ENCODE results near the gene HK2.
"Not testable (repeated sequence)": the region's sequence is repeated elsewhere in the genome, so short reads cannot be mapped to it uniquely, and the experiment has no call there.

HK2 gene

DNA sequence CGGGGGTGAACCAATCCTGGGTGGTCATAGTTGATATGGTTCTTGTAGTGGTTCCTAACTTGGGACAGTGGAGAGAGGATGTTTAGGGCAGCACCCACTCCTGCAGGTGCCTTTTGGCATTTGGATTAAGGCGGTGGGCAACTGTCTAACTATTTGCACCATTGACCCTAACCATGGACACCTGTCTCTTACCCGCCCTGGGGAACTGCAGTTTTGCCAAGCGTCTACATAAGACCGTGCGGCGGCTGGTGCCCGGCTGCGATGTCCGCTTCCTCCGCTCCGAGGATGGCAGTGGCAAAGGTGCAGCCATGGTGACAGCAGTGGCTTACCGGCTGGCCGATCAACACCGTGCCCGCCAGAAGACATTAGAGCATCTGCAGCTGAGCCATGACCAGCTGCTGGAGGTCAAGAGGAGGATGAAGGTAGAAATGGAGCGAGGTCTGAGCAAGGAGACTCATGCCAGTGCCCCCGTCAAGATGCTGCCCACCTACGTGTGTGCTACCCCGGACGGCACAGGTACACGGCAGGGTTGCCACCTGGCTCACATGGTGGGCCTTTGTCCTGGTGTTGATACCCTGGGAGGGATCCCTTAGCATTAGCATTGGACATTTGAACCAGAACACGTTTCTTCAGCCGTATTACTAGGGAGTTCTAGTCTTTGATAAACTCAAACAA, 46.3 kb downstream of the HK2 start:
- DNase-seq, result no peak

DNA sequence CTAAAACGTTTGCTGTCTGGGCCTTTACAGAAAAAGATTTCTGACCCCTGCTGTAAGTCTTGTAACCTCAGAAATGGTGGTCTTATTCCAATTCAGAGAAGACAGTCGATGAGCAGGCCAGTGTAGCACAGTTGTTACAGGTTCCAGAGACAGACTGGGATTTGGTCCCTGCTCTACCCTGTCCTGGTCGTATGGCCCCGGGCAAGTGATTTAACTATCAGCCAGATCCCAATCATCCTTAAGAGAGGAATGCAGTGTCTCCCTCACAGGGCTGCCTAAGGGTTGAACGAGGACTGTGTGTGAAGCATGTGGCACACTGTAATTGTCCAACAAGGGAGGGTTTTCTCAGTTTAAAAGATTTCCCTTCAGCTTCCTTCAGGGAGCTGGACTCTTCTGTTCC, 47.2 kb downstream of the HK2 start:
- no peak for DNase-seq

DNA sequence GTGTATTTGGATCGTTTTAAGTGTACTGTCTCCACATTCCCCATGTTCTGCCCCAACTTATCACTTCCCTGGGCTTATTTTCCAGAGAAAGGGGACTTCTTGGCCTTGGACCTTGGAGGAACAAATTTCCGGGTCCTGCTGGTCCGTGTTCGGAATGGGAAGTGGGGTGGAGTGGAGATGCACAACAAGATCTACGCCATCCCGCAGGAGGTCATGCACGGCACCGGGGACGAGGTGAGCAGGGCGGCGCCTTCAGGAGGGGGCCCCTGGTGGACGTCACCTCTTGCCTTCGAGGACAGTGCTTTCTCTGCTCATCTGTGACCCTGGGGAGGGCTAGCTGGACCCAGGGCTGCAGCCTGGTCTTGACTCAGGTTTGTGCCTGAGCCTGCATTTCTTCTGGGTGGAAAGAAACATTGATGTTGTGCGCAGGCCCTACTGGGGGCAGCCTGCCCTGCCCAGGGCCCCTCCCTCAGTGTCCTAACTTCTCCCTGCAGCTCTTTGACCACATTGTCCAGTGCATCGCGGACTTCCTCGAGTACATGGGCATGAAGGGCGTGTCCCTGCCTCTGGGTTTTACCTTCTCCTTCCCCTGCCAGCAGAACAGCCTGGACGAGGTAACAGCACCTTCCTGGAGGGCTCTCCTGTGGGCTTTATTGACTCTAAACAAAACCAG, 47.8 kb downstream of the HK2 start:
- no peak for DNase-seq

GRCh38 chr2:74882299-74882687, 48.4 kb downstream of the HK2 start:
- no peak for DNase-seq

GRCh38 chr2:74883011-74883410, 49.1 kb downstream of the HK2 start:
- no peak for DNase-seq

DNA sequence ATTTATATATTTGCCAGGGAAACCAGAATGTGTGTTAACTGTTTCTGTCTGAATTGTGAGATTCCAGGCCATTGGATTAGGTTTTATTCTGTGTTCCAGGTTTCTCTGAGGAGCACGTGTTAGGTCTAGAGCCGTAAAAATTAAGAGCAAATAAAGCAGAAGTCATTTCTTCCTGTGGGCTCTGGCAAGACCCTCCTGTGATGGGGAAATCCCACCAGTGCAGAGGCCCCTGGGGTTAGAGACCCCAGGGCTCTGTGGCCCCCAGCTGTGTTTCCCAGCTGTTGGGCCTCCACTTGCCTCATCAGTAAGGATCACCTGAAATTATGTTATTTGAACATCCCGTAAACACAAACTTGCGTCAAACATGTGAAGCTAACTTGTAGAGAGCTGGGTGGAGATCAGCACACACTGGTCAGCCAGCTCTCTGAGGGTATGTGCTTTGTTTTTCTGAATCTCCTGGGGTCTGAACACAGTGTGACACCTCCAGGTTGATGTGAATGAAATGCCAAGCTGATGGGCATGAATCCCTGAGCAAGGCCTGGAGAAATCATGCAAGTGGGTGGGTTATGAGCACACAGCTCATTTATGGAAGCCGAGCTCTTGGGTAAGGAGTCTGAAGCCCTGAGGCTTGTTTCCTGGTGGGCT, 50.3 kb downstream of the HK2 start:
- no peak for DNase-seq

- no peak for DNase-seq
Measured at GRCh38 chr2:74884866-74885265, 50.9 kb downstream of the HK2 start.

GRCh38 chr2:74886251-74886650, 52.3 kb downstream of the HK2 start:
- DNase-seq, result no peak

GRCh38 chr2:74886811-74887210, 52.9 kb downstream of the HK2 start:
- no peak for DNase-seq

DNA sequence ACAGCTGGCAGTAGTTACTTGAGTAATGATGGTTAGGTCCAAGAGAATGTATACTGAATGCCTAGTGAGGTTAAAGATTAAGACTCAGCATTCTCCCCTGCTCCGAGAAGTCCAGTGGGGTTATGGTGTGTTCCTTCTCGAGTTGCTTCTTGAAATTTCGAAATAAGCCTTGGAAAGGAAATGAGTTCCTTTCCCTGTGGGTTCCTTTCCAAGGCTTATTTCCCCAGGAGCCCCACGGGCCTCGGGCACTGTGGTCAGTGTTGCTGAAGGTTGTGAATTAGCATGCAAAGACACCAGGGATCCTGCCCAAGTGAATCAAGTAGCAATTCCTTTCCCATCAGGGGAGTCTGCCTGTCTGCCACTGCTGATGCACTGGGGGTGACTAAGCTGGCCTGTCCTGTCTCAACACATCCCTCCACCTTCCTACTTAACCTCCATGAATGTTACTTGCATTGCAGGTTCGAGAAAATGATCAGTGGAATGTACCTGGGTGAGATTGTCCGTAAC, 53.6 kb downstream of the HK2 start:
- DNase-seq, result no peak

DNA sequence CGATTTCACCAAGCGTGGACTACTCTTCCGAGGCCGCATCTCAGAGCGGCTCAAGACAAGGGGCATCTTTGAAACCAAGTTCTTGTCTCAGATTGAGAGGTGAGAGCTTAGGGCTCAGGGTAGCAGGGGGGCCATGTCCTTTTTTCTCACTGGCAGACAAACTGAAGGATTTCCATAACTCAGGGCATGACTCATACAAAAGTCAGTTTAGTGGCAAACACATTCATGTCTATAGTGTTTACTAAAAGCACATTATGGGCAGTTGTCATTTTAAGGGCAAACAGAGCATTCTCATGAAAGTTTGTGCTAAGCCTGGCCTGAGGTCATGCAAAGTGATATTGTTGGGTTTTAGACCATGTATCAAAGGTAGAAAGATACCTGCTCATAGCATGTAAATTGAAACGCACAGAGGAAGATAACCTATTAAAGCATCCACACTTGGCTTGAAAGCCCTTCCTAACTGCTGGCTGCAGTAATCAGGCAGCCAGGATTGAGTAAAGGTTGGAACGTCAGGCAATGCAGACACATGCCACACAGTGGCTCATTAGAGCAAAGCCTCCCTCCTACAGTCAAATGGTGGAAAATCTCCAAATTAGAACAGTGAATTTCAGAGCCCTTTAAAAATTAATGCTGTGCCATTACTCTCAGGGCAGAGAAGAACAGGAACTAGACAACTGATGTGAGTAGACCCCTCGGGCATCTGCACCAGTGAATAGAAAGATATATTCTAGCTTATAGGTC, 54.2 kb downstream of the HK2 start:
- DNase-seq, result no peak

GRCh38 chr2:74889159-74889558, 55.2 kb downstream of the HK2 start:
- DNase-seq, result no peak

GRCh38 chr2:74890711-74891110, 56.8 kb downstream of the HK2 start:
- no peak for DNase-seq

DNA sequence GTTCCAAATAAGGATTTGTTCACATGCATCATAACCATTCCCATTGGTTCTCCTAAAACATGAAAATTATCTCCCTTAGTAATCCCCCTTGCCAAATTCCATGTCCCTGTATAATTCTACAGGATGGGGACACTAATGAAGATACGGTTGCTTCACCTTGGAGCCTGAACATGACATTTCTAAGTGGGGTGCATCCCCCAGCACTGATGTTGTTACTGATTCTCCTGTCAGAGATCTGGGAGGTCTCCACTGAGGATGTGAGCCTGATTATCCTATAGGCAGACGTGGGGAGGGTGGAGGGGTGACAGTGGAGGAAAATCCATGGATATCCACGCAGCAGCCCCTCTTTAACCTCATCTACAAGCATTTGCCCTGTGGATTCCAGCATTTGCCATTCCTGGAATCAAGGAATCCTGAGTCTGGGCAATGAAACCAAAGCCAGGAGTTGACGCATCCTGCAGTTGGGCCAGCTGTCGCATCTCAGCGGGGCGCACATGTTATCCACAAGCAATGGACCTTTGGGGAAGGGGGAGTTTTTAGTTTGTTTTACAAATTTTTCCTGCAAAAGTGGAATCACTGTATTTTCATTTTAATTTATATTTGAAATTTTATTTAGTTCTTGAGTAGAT, 57.3 kb downstream of the HK2 start:
- no peak for DNase-seq

- DNase-seq, result not testable (repeated sequence)
Measured at GRCh38 chr2:74891816-74892215, 57.9 kb downstream of the HK2 start.

- no peak for DNase-seq
Measured at GRCh38 chr2:74892609-74893008, 58.7 kb downstream of the HK2 start.

DNA sequence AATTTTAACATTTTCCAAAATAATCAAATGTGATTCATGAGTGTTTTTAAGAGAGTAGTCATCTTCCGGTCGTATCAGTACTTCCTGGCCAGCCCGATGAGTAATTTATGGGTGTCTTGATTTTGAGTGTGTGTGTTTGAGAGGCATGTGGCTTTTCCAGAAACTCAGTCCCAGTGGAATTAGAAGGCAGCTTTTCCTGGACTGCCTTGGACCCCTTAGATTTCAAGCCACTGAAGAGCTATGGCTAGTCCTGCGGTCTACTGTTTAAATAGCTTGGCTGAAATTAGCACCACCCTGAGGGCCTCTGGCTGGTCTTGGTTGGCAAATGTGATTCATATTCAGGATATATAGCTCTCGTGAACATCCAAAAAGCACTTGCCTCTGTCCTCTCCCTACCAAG, 59.4 kb downstream of the HK2 start:
- DNase-seq, result no peak

DNA sequence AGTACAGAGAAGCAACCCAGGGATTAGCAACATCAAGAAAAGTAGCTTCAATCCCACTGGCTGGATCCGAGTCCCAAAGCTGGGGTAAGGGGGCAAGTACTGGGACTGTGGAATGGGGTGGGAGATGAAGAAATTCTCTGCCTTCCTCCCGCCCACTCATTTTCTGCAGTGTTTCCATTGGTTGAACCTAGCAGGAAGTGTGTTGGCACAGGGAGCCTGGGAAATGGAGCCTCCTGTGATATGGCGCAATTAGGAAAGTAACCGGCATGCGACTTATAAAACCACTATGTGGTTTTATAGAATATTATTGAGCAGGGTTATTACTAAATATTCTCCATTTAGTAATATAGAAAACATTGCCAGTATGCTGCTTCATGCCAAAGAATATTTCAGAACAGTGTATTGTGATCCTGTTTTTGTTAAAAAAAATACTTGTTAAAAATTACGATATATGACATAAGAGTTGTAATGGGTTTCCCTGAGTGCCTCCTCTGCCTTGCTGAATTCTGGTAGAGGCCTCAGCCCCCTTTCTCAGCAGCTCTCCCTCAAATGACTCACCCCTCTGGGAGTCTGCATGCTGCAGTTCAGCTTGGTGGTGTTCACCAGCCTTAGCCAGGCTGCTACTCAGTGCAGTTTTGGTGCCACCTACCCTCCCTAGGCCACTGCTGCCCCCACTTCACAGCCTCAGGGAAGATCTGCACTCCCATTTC, 60.5 kb downstream of the HK2 start:
- DNase-seq, result no peak

DNA sequence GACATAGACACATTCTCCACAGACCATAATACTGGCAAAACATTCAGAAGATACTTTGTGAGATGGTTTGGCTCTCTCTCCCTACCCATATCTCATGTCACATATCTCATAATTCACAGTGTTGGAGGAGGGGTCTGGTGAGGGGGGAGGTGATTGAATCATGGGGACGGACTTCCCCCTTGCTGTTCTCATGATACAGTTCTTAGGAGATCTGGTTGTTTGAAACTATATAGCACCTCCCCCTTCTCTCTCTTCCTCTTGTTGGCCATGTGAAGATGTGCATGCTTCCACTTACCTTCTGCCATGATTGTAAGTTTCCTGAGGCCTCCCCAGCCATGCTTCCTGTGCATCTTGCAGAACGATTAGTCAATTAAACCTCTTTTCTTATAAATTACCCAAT, 61.1 kb downstream of the HK2 start:
- no peak for DNase-seq

DNA sequence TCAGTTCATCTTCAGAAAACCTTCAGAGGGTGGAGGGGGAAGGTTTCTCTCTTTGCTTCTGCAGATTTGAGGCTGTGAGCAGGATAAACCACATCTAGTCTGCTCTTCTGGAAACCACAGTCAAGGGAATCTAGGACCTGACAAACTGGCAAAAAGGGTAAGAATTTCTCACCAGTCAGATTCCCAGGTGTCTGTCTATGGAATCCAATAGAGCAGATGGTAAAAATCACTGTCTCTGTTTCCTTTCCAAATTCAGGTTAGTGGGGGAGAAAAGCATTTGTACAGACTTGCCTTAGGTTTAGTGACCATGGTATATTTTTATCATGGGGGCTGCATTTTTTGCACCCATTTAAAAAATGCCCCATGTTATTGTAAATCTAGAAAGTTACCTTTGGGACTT, 62.3 kb downstream of the HK2 start:
- DNase-seq, result no peak

DNA sequence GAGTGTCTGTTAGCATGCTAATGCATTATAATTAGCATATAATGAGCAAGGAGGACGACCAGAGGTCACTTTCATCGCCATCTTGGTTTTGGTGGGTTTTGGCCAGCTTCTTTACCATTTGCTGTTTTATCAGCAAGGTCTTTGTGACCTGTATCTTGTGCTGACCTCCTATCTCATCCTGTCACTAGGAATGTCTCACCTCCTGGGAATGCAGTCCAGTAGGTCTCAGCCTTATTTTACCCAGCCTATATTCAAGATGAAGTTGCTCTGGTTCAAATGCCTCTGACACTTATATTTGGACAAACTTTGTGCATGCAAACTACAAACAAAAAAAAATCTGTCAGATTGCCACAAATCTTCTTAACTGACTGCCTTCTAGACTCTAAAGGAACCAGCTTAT, 66.3 kb downstream of the HK2 start:
- DNase-seq, result not testable (repeated sequence)

- DNase-seq, result no peak
Measured at GRCh38 chr2:74902281-74902860, 68.4 kb downstream of the HK2 start.

Measured in activated CD4-positive, alpha-beta T cell treated with anti-CD3 and anti-CD28 coated beads, Interleukin-2, amount 50 U/mL, for 1 hour (primary cell).